ENCODE measurements around the gene FBXW2.

- TF ChIP-seq, protein P1, sequence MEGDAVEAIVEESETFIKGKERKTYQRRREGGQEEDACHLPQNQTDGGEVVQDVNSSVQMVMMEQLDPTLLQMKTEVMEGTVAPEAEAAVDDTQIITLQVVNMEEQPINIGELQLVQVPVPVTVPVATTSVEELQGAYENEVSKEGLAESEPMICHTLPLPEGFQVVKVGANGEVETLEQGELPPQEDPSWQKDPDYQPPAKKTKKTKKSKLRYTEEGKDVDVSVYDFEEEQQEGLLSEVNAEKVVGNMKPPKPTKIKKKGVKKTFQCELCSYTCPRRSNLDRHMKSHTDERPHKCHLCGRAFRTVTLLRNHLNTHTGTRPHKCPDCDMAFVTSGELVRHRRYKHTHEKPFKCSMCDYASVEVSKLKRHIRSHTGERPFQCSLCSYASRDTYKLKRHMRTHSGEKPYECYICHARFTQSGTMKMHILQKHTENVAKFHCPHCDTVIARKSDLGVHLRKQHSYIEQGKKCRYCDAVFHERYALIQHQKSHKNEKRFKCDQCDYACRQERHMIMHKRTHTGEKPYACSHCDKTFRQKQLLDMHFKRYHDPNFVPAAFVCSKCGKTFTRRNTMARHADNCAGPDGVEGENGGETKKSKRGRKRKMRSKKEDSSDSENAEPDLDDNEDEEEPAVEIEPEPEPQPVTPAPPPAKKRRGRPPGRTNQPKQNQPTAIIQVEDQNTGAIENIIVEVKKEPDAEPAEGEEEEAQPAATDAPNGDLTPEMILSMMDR (IDR thresholded peaks at IDR 0.05) = no peak
- no peak for TF ChIP-seq POLR2A (IDR thresholded peaks at IDR 0.05)
These were observed 12.8 kb downstream of the FBXW2 start for GRCh38 chr9:120780367-120780766.
